ENCODE data around the gene COMP.

The COMP gene

GRCh38 chr19:18839465-18840287, 48.6 kb upstream of the COMP start:
- no peak for TF ChIP-seq ZFP30 (CRISPR knock-in tag; IDR thresholded peaks at IDR 0.05)
- TF ChIP-seq ZFP3 (CRISPR knock-in tag; IDR thresholded peaks at IDR 0.05): no peak
- TF ChIP-seq PPARA (CRISPR knock-in tag; IDR thresholded peaks at IDR 0.05; ENCODE audit: borderline replicate concordance): no peak
- no peak for TF ChIP-seq BACH2 (CRISPR knock-in tag; IDR thresholded peaks at IDR 0.05; ENCODE audit: borderline replicate concordance)
- no peak for TF ChIP-seq PATZ1 (CRISPR knock-in tag; IDR thresholded peaks at IDR 0.05; ENCODE audit: borderline replicate concordance)
- TF ChIP-seq TOX (CRISPR knock-in tag; IDR thresholded peaks at IDR 0.05; ENCODE audit: borderline replicate concordance): no peak
- no peak for TF ChIP-seq OSR1 (CRISPR knock-in tag; IDR thresholded peaks at IDR 0.05)
- TF ChIP-seq TCF4 (CRISPR knock-in tag; IDR thresholded peaks at IDR 0.05; ENCODE audit: borderline replicate concordance): no peak
- TF ChIP-seq ZNF8 (CRISPR knock-in tag; IDR thresholded peaks at IDR 0.05): no peak
- TF ChIP-seq ZC3H10 (CRISPR knock-in tag; IDR thresholded peaks at IDR 0.05): no peak
- no peak for TF ChIP-seq ESRRG (CRISPR knock-in tag; IDR thresholded peaks at IDR 0.05)
- no peak for TF ChIP-seq ISL1 (CRISPR knock-in tag; IDR thresholded peaks at IDR 0.05)
- TF ChIP-seq ZNF70 (CRISPR knock-in tag; IDR thresholded peaks at IDR 0.05): no peak
- TF ChIP-seq TSHZ2 (CRISPR knock-in tag; IDR thresholded peaks at IDR 0.05): no peak
- no peak for TF ChIP-seq POU6F1 (CRISPR knock-in tag; IDR thresholded peaks at IDR 0.05; ENCODE audit: borderline replicate concordance, low read depth)
- no peak for ATAC-seq

GRCh38 chr19:18834644-18834984, 43.5 kb upstream of the COMP start:
- ATAC-seq: no peak
- TF ChIP-seq ARNTL (CRISPR knock-in tag; IDR thresholded peaks at IDR 0.05; ENCODE audit: borderline replicate concordance, low read depth) (no peak), PPARA (CRISPR knock-in tag; IDR thresholded peaks at IDR 0.05; ENCODE audit: borderline replicate concordance) (no peak), PATZ1 (CRISPR knock-in tag; IDR thresholded peaks at IDR 0.05; ENCODE audit: borderline replicate concordance) (no peak), ZNF8 (CRISPR knock-in tag; IDR thresholded peaks at IDR 0.05) (no peak), TCF4 (CRISPR knock-in tag; IDR thresholded peaks at IDR 0.05; ENCODE audit: borderline replicate concordance) (no peak), ZFP3 (CRISPR knock-in tag; IDR thresholded peaks at IDR 0.05) (no peak), ISL1 (CRISPR knock-in tag; IDR thresholded peaks at IDR 0.05) (no peak), GLIS3 (CRISPR knock-in tag; IDR thresholded peaks at IDR 0.05) (no peak)
- TF ChIP-seq, protein P1, sequence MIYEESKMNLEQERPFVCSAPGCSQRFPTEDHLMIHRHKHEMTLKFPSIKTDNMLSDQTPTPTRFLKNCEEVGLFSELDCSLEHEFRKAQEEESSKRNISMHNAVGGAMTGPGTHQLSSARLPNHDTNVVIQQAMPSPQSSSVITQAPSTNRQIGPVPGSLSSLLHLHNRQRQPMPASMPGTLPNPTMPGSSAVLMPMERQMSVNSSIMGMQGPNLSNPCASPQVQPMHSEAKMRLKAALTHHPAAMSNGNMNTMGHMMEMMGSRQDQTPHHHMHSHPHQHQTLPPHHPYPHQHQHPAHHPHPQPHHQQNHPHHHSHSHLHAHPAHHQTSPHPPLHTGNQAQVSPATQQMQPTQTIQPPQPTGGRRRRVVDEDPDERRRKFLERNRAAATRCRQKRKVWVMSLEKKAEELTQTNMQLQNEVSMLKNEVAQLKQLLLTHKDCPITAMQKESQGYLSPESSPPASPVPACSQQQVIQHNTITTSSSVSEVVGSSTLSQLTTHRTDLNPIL (CRISPR knock-in tag; IDR thresholded peaks at IDR 0.05; ENCODE audit: low read depth): no peak

Data from SK-N-SH treated with all-trans-retinoic acid at 6 μM for 48 hours (cell line).